ENCODE results near the gene RACGAP1. TPM values are rescaled to one million over a fixed set of nuclear protein-coding genes. Genes with fewer than 3 reads are reported as not detected.

RACGAP1 gene
- polyA plus RNA-seq, 1 donor from 2014 or later, result 18.3 TPM

GRCh38 chr12:50016501-50017475 lies 8.5 kb downstream of the RACGAP1 start:
- Histone ChIP-seq H3K79me2 (replicated peaks; ENCODE audit: insufficient read depth, low read length) (peaks cover 40% of the 10 kb centered on the region), H3K27ac (ENCODE audit: low read length) (no peak overlapping the region)

More at GRCh38 chr12:50016501-50017475, 8.5 kb downstream of the RACGAP1 start:
- H3K4me2 ChIP-seq (ENCODE audit: low read length), result no peak overlapping the region
- H3K9me3 ChIP-seq (ENCODE audit: low read length), result no peaks in the 10 kb centered on the region
- no peaks in the 10 kb centered on the region for H3K36me3 ChIP-seq (ENCODE audit: insufficient read depth, low read length)
- no peaks in the 10 kb centered on the region for H4K20me1 ChIP-seq (ENCODE audit: insufficient read depth)
- peak overlapping the region; percentile 11 for H3K9ac ChIP-seq (ENCODE audit: low read length)
- no peaks in the 10 kb centered on the region for H3K27me3 ChIP-seq (ENCODE audit: insufficient read depth, low read depth, low read length)
- no peaks in the 10 kb centered on the region for H3K9me2 ChIP-seq (ENCODE audit: insufficient read depth, low read length)
- H3F3A ChIP-seq (ENCODE audit: insufficient read depth, low read length, poor library complexity, severe bottlenecking), result no peaks in the 10 kb centered on the region
- no peak for TF ChIP-seq RAD21 (conservative IDR thresholded peaks at IDR 0.05)
- no peak for TF ChIP-seq TAF1 (IDR thresholded peaks at IDR 0.05; ENCODE audit: low read depth)
- TF ChIP-seq POLR2AphosphoS5 (IDR thresholded peaks at IDR 0.05), result no peak
- no peak for TF ChIP-seq CTCF (IDR thresholded peaks at IDR 0.05; ENCODE audit: poor library complexity, severe bottlenecking)
- TF ChIP-seq SMC3 (conservative IDR thresholded peaks at IDR 0.05; ENCODE audit: poor library complexity), result no peak
- no peak for TF ChIP-seq EP300 (conservative IDR thresholded peaks at IDR 0.05; ENCODE audit: poor library complexity, severe bottlenecking)
- TF ChIP-seq MXI1 (conservative IDR thresholded peaks at IDR 0.05; ENCODE audit: poor library complexity, severe bottlenecking), result no peak
- no peak for TF ChIP-seq EZH2 (IDR thresholded peaks at IDR 0.05; ENCODE audit: borderline replicate concordance, insufficient read depth, low read length, poor library complexity, severe bottlenecking)
- no peak for TF ChIP-seq REST (IDR thresholded peaks at IDR 0.05; ENCODE audit: borderline replicate concordance)
- peak overlapping the region; percentile 24 for H2AFZ ChIP-seq (ENCODE audit: low read depth, low read length)
- no peak overlapping the region for H3K4me3 ChIP-seq (ENCODE audit: low read length)

All from neural cell (in vitro differentiated cells).